ENCODE results near the gene PMEL.
"Not testable (repeated sequence)": the region's sequence is repeated elsewhere in the genome, so short reads cannot be mapped to it uniquely, and the experiment has no call there.

The PMEL gene

DNA sequence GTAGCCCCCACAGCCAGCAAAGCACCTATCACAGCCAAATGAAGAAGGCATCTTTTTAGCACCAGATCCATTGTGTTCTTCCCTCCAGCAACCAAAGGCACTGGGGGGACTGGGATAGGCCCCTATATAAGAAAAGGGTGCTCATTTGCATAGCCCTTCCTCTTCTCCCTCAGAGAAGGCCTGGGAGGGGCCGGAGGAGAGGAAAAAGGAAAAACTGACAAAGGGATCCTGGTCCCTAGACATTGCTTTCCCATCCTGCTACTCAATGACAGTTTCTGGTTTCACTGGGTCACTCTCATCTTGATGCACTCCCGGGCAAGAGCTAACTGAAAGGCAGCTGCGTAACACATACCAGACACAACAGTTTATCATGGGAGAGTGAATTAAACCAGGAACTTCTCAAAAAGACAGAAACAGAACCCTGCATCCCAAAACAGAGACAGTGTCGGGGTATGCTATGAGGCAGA is at the start of gene PMEL:
Gene PMEL, minus strand, starts transcription at position 102 of the 467 bp plus-strand sequence. Its CDS starts 31 bp downstream, at position 71.
- DNase-seq: no peak

- DNase-seq: no peak
Observed at GRCh38 chr12:56014205-56014604, 48.4 kb upstream of the PMEL start.

GRCh38 chr12:56013482-56013881 is 47.6 kb upstream of the PMEL start:
- no peak for DNase-seq

- DNase-seq: no peak
Observed at GRCh38 chr12:56011509-56012090, 45.8 kb upstream of the PMEL start.

- DNase-seq: no peak
Observed at GRCh38 chr12:56010111-56010570, 44.3 kb upstream of the PMEL start.

GRCh38 chr12:56007564-56008559 is 42.0 kb upstream of the PMEL start:
- peak; percentile 89 for DNase-seq

DNA sequence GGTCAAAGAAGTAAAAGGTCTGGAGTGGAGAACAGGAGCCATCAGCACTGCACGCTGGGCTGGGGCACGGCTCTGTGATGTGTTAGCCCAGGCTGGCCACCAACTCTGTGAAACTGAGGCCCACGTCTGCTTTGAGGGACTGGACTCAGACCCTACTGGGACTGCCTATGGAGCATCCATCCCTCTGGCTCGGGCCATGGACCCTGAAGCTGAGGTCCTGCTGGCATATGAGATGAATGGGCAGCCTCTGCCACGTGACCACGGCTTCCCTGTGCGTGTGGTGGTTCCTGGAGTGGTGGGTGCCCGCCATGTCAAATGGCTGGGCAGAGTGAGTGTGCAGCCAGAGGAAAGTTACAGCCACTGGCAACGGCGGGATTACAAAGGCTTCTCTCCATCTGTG is 38.4 kb upstream of the PMEL start:
- DNase-seq: no peak

- DNase-seq: not testable (repeated sequence)
Observed at GRCh38 chr12:56003376-56003775, 37.5 kb upstream of the PMEL start.

GRCh38 chr12:56001487-56002100 is 35.8 kb upstream of the PMEL start:
- no peak for DNase-seq

DNA sequence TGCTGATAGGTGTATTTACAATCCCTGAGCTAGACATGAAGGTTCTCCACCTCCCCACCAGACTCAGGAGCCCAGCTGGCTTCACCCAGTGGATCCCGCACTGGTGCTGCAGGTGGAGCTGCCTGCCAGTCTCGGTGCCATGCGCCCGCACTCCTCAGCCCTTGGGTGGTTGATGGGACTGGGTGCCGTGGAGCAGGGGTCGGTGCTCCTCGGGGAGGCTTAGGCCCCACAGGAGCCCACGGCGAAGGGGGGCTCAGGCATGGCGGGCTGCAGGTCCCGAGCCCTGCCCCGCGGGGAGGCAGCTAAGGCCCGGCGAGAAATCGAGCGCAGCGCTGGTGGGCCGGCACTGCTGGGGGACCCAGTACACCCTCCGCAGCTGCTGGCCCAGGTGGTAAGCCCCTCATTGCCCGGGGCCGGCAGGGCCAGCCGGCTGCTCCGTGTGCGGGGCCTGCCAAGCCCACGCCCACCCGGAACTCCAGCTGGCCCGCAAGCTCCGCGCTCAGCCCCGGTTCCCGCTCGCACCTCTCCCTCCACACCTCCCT is 34.2 kb upstream of the PMEL start:
- not testable (repeated sequence) for DNase-seq

GRCh38 chr12:55999522-55999921 is 33.7 kb upstream of the PMEL start:
- not testable (repeated sequence) for DNase-seq

DNA sequence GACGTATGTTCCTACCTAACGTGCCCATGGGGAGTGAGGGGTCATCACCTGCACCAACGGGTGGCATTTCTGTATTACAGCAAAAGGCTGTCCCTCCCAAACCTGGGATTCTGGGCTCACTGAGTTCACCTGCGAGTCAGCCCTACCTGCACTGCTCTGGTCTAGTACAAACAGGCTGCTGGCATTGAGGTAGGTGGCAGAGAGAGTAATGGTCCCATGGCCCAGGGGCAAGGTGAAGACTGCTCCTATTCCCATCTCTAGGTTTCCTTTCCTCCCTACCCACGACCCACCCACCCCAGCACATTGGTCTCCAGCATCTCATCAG is 31.7 kb upstream of the PMEL start:
- no peak for DNase-seq

DNA sequence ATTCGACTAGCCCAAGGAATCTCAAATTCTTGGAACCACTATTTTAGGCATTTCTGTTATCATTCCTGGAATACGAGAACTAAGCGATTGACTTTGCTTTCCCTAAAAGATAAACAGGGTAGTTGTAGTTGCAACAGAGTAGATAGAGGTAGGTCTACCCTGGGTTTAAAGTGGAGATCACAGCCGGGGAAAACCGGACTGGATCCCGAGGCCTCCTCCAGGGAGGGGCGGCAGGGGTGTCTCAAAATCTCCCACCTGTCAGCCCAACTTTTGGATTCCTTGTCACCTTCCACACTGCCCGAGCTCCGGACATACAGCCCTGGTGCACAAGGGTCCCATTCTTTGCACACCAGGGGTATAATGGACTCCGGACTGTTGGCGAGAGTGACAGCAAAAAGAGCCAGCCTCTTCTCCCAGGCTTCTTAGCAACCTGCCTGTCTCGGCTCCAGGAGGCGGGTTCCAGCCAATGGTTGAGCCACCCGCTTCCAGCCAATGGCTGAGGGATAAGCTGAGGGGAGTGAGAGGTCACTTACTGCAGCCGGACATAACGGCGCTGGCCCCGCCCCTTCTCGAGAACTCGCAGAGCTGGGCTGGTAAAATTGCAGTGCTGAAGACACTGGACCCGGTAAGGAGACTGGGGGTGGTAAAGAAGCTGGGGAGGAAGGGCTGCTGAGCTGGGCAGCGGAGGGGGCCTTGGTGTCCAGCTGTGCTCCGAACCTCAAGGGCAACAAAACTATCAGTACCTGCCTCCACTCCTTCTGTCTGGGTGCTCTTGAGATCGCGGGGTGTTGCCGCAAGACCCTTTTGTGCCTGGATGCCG is 31.1 kb upstream of the PMEL start, which contains the start of gene SUOX:
Gene SUOX, plus strand, starts transcription at position 562 of the 820 bp plus-strand sequence. CDS start 4,946 bp downstream, outside the sequence.
- peak; percentile 69 for DNase-seq

GRCh38 chr12:55996201-55996714 is 30.4 kb upstream of the PMEL start:
- DNase-seq: peak; percentile 85

DNA sequence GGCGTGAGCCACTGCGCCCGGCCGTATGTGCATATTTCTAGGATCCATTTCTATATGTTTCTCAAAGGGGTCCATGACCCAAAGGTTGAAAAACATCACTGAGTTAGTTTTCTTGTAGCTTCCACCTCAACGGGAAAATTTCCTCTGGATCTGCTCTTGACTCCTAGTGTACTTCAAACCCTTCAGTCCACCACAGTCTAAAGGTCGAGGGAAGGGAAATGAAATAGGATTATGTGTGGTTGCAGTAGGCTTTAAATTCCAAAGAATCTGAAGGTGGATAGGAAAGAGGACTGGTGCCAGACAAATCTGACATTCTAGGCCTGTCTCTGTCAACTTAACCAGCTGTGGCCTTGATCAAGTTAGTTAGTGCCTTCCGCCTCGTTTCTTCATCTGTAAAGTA is 29.5 kb upstream of the PMEL start:
- DNase-seq: no peak

GRCh38 chr12:55993230-55993853 is 27.5 kb upstream of the PMEL start:
- DNase-seq: no peak

DNA sequence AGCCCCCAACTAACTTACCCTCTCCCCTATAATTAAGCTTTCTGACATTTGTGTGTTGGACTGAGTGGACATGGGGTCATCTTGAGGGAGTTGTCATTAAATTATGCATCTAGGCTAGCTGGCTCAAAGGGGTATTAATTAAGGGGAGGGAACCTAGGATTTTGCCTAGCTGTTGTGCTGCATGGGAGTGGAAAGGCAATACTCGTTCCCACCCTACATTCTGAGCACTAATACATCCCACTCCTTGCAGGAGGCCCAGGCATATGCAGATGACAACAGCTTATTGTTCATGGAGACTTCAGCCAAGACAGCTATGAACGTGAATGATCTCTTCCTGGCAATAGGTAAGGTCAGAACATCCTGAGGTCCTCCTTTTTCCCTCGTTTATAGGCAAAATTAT is 25.3 kb upstream of the PMEL start:
- DNase-seq: no peak

- DNase-seq: not testable (repeated sequence)
Observed at GRCh38 chr12:55985976-55986375, 20.1 kb upstream of the PMEL start.

DNA sequence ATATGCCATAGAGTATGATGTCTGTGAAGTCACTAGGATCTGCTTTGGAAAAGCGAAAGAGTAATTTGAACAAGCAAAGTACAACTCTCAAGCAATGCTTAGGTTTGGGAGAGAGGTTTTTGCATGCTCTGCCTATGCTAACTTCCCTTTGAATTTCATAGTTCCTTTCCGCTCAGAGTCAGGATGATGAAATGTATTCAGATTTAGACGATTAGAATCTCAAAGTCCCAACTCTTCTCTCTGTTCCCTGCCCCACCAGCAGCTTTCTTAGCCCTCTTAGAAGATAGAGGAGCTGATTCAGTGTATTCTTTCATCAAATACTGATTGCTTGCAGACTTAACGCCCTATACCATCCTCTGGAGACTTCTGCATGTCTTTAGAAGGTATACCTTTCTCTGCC is 19.5 kb upstream of the PMEL start:
- no peak for DNase-seq

DNA sequence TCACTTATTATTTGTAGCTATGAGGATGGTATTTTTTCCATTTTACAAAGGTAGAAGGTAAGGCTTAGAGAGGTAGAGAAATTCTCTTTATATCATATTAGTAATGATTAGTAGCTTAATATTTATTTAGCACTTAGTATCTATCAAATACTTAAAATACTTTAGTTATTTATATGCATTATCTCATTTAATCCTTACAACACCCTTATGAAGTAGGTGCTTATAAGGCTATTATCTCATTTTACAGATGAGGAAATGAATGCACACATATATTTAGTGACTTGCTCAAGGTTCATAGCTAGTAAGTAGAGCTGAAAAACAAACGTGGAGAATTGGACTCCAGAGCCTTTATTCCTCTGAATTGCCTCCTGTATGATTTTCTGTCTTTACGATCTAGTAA is 19.0 kb upstream of the PMEL start:
- no peak for DNase-seq

GRCh38 chr12:55983232-55983842 is 17.5 kb upstream of the PMEL start:
- DNase-seq: no peak

Measured in activated effector memory CD4-positive, alpha-beta T cell treated with anti-CD3 and anti-CD28 coated beads, Interleukin-2, amount 50 U/mL, for 16 hours (primary cell).